ENCODE data around the gene TNPO3. TPM values are rescaled to one million over a fixed set of nuclear protein-coding genes. Genes with fewer than 3 reads are reported as not detected.

The TNPO3 gene
- total RNA-seq, 2 experiments from 2014 or later: 58.4 to 59.3 TPM

GRCh38 chr7:128916643-128916915, 138.3 kb downstream of the TNPO3 start:
- ATAC-seq (no peak), DNase-seq (no peak)
- Mint-ChIP-seq H3K4me1 (ENCODE audit: low read depth) (peaks cover 6% of the 10 kb centered on the region), H3K9me3 (no peaks in the 10 kb centered on the region), H3K27ac (no peak overlapping the region), H3K27me3 (peaks cover 22% of the 10 kb centered on the region), H3K4me3 (no peak overlapping the region), H3K36me3 (ENCODE audit: low read depth) (no peaks in the 10 kb centered on the region)
- TF ChIP-seq CTCF (IDR thresholded peaks at IDR 0.05): no peak
- intact Hi-C loops (cut with micrococcal nuclease): no loop called here
- ChIA-PET CTCF (no interaction called here), POLR2A (no interaction called here)

- ATAC-seq: no peak
- no peak overlapping the region for H3K27ac Mint-ChIP-seq
- CTCF ChIA-PET: no interaction called here
- H3K4me1 Mint-ChIP-seq (ENCODE audit: low read depth): peaks cover 6% of the 10 kb centered on the region
- H3K4me3 Mint-ChIP-seq: no peak overlapping the region
- H3K36me3 Mint-ChIP-seq (ENCODE audit: low read depth): no peaks in the 10 kb centered on the region
- POLR2A ChIA-PET: no interaction called here
- TF ChIP-seq CTCF (IDR thresholded peaks at IDR 0.05): no peak
- no peaks in the 10 kb centered on the region for H3K9me3 Mint-ChIP-seq
- peaks cover 22% of the 10 kb centered on the region for H3K27me3 Mint-ChIP-seq
- intact Hi-C loops (cut with micrococcal nuclease): no loop called here
- no peak for DNase-seq
Observed at GRCh38 chr7:128915841-128916642, 138.9 kb downstream of the TNPO3 start.

- ATAC-seq: no peak
- peaks cover 6% of the 10 kb centered on the region for H3K4me1 Mint-ChIP-seq (ENCODE audit: low read depth)
- H3K27me3 Mint-ChIP-seq: peaks cover 25% of the 10 kb centered on the region
- no peak for TF ChIP-seq CTCF (IDR thresholded peaks at IDR 0.05)
- peak overlapping the region; percentile 24 for H3K4me3 Mint-ChIP-seq
- no peaks in the 10 kb centered on the region for H3K36me3 Mint-ChIP-seq (ENCODE audit: low read depth)
- H3K27ac Mint-ChIP-seq: no peak overlapping the region
- intact Hi-C loops (cut with micrococcal nuclease): no loop called here
- no peak for DNase-seq
- POLR2A ChIA-PET: no interaction called here
- CTCF ChIA-PET: interaction anchor here (1.4 kb wide), 1 partner anchor 176 kb away, joined by 10 read pairs; no protein-coding TSS in a partner anchor
- H3K9me3 Mint-ChIP-seq: no peaks in the 10 kb centered on the region
Observed at GRCh38 chr7:128915271-128915819, 139.6 kb downstream of the TNPO3 start.

- CTCF ChIA-PET: interaction anchor here (0.9 to 1.4 kb wide), 2 partner anchors 17 to 177 kb away, joined by 3 to 10 read pairs; no protein-coding TSS in a partner anchor
Observed at GRCh38 chr7:128914566-128915151, 140.3 kb downstream of the TNPO3 start.

More at GRCh38 chr7:128914566-128915151, 140.3 kb downstream of the TNPO3 start:
- POLR2A ChIA-PET: no interaction called here
- ATAC-seq: peak; percentile 81
- no peaks in the 10 kb centered on the region for H3K36me3 Mint-ChIP-seq (ENCODE audit: low read depth)
- peak; percentile 33 for DNase-seq
- no peak overlapping the region for H3K27ac Mint-ChIP-seq
- peaks cover 6% of the 10 kb centered on the region for H3K4me1 Mint-ChIP-seq (ENCODE audit: low read depth)
- no peak overlapping the region for H3K4me3 Mint-ChIP-seq
- H3K27me3 Mint-ChIP-seq: peaks cover 31% of the 10 kb centered on the region
- H3K9me3 Mint-ChIP-seq: no peaks in the 10 kb centered on the region
- no peak for TF ChIP-seq CTCF (IDR thresholded peaks at IDR 0.05)
- intact Hi-C loops (cut with micrococcal nuclease): no loop called here

Measured in activated CD8-positive, alpha-beta T cell treated with anti-CD3 and anti-CD28 coated beads for 36 hours (primary cell).